Endothelial cell of umbilical vein (primary cell): Measurements from ENCODE around the gene EPO.

Source experiments
- CTCF ChIP-seq, 2 donors: IDR thresholded peaks; 1 replicate in 1 of 2; 2 replicates in 1 of 2; pipeline ENCODE4 v1.5.1; 2011; ENCODE audit warnings: low read length in 2 of 2, mild to moderate bottlenecking in 2 of 2, moderate library complexity in 2 of 2, control low read depth in 1 of 2, inconsistent platforms in 1 of 2, low read depth in 1 of 2; ENCODE audit not compliant: insufficient read depth in 1 of 2; ENCODE audit errors: extremely low read depth in 1 of 2
- MYC ChIP-seq: IDR thresholded peaks from one replicate; pipeline ENCODE4 v1.6.1; 2011; ENCODE audit warnings: mild to moderate bottlenecking, low read depth, low read length
- POLR2A ChIP-seq: IDR thresholded peaks from 2 replicates; pipeline ENCODE4 v1.6.1; 2012; ENCODE audit warnings: low read depth, mild to moderate bottlenecking, control low read depth, low read length

- TF ChIP-seq MYC (no peak), POLR2A (peak; percentile 18), CTCF (IDR thresholded peaks at IDR 0.05; ENCODE audit: extremely low read depth in 1 of 2, insufficient read depth in 1 of 2, low read depth in 1 of 2, low read length in 2 of 2) (no peak)
These were observed 43.6 kb upstream of the EPO start for GRCh38 chr7:100676501-100677306.
